ENCODE measurements around the gene CDH13.

DNA sequence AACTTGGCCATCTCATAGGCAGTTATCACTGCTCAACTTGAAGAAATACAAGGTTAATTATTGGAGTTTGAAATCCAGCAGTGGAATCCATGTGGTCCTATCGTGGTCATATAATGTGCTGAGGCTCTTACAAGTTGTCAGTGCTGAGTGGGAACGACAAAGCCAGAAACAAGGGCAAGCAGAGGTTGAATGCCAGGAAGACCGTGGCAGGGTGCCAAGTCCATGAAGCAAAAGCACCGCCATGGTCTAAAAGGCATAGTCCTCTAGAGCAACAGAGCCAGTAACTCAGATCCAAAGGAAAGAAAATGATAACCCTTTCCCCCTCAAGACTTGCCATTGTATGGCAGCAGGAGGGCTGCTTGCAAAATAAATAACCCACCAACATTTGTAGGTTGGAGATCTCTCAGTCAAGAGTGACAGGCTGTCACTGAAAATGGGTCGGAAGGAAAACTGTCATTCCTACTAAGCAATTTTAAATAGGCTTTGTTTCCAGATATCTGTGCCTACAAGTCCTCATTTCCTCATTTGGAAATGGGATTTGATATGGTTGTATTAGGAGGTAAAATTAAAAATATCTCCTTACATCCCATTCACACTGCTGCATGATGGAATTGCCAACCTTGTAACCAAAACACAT is 1144.7 kb downstream of the CDH13 start:
- no peak for TF ChIP-seq EZH2phosphoT487 (IDR thresholded peaks at IDR 0.05; ENCODE audit: borderline replicate concordance, low read depth, low read length)
- TF ChIP-seq, protein P1, sequence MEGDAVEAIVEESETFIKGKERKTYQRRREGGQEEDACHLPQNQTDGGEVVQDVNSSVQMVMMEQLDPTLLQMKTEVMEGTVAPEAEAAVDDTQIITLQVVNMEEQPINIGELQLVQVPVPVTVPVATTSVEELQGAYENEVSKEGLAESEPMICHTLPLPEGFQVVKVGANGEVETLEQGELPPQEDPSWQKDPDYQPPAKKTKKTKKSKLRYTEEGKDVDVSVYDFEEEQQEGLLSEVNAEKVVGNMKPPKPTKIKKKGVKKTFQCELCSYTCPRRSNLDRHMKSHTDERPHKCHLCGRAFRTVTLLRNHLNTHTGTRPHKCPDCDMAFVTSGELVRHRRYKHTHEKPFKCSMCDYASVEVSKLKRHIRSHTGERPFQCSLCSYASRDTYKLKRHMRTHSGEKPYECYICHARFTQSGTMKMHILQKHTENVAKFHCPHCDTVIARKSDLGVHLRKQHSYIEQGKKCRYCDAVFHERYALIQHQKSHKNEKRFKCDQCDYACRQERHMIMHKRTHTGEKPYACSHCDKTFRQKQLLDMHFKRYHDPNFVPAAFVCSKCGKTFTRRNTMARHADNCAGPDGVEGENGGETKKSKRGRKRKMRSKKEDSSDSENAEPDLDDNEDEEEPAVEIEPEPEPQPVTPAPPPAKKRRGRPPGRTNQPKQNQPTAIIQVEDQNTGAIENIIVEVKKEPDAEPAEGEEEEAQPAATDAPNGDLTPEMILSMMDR (conservative IDR thresholded peaks at IDR 0.05; ENCODE audit: low read length) = no peak

Data from OCI-LY7 (cell line).